AG09319 (cell line): ENCODE measurements around the gene RPUSD4.

Experiments
- DNase-seq: peaks from one replicate; pipeline ENCODE4 v3.0.0-alpha.2; 2010; ENCODE audit warnings: low read depth; ENCODE audit errors: extremely low read depth
- TF ChIP-seq, protein P1 (sequence below): IDR thresholded peaks from 2 replicates; pipeline ENCODE4 v1.5.1; 2011; ENCODE audit warnings: low read depth, mild to moderate bottlenecking, inconsistent platforms, low read length, moderate library complexity

RPUSD4 gene

DNA sequence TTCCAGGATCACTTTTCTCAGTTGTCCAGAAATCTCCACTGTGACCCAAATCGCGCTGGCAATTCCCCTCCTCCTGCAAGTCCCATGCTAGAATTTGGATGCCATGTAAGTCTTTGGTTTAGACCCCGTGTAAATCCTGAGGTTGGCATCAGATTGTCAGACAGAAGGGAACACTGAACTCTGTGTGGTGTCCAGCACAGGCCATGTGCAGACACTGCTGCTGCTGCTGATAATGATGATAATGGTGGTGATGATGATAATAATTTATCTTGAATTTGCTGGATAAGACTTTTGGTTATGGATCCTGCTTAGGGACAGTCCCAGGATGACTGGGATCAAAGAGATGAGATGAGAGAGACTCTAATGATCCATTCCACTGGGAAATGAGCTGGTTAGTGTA lies 45.0 kb downstream of the RPUSD4 start:
- TF ChIP-seq, protein P1, sequence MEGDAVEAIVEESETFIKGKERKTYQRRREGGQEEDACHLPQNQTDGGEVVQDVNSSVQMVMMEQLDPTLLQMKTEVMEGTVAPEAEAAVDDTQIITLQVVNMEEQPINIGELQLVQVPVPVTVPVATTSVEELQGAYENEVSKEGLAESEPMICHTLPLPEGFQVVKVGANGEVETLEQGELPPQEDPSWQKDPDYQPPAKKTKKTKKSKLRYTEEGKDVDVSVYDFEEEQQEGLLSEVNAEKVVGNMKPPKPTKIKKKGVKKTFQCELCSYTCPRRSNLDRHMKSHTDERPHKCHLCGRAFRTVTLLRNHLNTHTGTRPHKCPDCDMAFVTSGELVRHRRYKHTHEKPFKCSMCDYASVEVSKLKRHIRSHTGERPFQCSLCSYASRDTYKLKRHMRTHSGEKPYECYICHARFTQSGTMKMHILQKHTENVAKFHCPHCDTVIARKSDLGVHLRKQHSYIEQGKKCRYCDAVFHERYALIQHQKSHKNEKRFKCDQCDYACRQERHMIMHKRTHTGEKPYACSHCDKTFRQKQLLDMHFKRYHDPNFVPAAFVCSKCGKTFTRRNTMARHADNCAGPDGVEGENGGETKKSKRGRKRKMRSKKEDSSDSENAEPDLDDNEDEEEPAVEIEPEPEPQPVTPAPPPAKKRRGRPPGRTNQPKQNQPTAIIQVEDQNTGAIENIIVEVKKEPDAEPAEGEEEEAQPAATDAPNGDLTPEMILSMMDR: no peak
- no peak for DNase-seq

DNA sequence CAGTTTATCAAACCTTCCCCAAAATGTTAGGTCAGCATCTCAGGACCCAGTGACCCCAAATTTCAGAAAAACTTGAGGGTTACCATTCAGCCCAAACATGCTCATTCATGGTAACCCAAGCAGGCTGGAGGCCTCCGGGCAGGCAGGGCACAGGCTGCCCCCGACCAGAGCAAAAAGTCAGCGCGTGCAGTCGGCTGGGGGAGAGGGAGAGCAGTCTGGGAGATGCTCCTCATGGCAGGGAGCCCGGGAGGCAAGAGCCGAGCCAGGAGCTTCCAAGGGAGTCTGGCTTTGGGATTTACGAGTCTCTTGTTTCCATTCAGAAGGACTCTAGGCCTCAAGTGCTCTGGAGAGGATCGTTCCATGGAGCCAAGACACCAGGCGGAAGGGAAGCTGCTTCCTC lies 45.7 kb downstream of the RPUSD4 start:
- TF ChIP-seq, protein P1: no peak
- DNase-seq: no peak

DNA sequence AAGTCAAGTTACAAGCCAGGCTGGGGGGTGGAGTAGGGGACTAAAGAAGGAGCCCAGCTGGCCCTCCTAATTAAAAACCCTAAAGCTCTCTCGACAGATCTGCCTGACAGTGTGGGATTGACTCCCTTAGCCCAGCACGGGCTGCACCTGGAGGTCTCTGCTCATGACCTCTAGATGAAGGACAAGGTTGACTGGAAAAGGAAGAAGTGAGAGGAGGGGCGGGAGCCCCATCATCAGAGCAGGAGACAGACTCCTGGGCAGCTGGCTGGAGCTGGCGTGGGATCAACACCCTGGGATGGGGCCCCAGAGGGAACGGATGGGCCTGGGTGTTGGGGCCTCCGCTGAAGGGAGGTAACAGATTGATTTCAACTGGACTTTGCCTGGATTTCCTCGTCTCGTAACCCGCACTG lies 46.1 kb downstream of the RPUSD4 start:
- TF ChIP-seq, protein P1: no peak
- no peak for DNase-seq

DNA sequence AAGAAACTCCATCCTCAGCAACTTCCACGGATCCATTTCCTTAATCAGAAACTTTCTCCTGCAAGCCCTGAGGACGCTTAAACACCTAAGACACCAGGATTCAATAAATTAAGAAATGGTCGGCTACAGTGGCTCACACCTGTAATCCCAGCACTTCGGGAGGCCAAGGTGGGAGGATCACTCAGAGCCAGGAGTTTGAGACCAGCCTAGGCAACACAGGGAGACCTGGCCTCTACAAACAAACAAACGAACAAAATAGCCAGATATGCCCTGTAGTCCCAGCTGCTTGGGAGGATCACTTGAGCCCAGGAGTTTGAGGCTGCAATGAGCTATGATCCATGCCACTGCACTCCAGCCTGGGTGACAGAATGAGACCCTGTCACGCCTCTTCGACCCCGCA lies 46.7 kb downstream of the RPUSD4 start:
- TF ChIP-seq, protein P1: no peak
- no peak for DNase-seq

DNA sequence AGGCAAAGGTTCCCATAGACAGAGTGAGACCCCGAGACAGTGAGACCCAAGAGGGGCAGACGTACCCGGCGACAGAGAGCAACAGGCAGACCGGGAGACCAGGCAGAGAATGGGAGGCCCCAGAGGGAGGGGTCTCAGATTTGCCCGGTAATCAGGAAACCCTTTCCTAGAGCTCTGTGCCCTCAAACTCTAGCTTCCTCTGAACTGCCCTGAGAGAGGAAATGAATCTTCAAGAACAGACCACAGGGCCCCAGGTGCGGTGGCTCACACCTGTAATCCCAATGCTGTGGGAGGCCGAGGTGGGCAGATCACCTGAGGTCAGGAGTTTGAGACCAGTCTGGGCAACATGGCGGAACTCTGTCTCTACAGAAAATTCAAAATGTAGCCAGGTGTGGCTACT lies 47.7 kb downstream of the RPUSD4 start:
- DNase-seq: no peak
- TF ChIP-seq, protein P1: no peak

DNA sequence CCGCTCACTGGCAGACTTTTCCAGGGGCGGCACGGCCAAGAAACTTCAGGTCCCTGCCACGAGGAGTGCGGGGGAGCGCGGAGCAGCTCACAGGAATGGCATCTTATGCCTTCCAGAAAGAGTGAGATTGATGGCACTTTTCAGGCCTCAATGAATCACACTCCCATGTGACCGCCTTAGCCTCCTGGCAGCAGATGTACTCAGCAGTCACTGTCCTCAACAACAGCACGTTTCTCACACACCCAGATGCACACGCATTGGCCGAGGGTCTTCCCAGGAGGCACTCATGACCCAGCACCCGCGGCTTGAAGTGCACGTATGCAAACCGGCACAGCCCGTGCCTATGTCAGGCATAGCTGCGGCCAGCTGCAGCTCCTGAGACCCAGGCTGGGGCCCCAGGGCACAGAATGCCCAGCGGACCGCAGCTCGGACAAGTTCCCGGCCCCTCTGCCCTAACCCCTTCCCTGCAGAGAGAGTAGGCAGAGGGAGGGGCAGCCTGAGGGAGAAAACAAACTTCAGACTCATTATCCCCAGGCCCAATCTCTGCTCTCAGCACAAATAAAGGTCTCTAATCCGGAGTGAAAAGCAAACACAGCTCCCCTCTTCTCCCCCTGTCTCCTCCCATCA lies 48.3 kb downstream of the RPUSD4 start:
- no peak for DNase-seq

DNA sequence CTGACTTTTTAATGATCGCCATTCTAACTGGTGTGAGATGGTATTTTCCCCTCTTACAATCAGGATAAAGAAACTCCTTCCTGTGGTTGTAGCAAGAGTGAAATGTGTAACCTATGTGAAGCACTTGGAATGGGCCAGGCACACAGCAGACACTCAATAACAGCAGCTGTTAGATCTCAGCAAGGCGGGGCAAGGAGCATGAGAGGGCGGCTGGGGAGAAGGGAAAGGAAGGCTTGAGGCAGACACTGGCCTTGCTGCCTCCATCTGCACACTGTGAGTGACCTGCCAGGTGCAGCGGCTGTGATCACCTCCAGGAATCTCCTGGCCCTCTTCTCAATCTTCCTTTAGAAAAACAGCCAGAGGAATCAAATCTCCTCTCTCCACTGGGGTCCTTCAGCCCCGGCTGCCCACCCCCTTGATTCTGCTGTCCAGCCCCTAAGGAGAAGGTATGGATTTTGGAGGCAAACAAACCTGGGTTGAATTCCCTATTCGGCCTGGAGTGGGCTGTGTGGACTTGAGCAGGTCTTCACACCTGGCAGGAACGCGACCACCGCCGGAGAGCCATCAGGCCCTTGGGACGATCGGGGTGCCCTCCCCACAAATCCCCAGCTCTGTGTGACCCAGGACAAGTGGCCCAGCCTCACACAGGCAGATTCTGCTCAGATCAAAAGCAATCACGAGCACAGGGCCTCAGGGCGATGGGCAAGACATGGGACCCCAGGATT lies 49.0 kb downstream of the RPUSD4 start:
- TF ChIP-seq, protein P1: no peak
- no peak for DNase-seq

More for the DNA sequence above, 48.3 kb downstream of the RPUSD4 start:
- TF ChIP-seq, protein P1: no peak
